HEK293 (cell line): ENCODE measurements around the gene NR1H3.

Experiments used
- CTCF ChIA-PET: fragments of 350-600 bp; formaldehyde crosslinking; extraction: SDS; loops from one replicate; lab custom pipeline; 2021; ENCODE audit warnings: antibody characterized with exemption; lab: Yijun Ruan, JAX
- POLR2A ChIA-PET: fragments of 300-600 bp; formaldehyde crosslinking; extraction: SDS; loops from one replicate; lab custom pipeline; 2020; ENCODE audit warnings: antibody characterized with exemption, inconsistent platforms; lab: Yijun Ruan, JAX
- H3K27ac ChIP-seq: fragments of 200-500 bp; sonication (Bioruptor generic); 2 replicates; pipeline ENCODE4 v1.5.1; 2014; ENCODE audit warnings: low read depth, low read length, control low read depth, inconsistent platforms; ENCODE audit errors: extremely low read depth
- H3K36me3 ChIP-seq, 2 experiments: fragments of 200-500 bp in 1 of 2; sonication (Bioruptor generic) in 1 of 2; 1 replicate in 1 of 2; 2 replicates in 1 of 2; pipeline ENCODE4 v1.5.1; 2014 to 2017; ENCODE audit warnings: inconsistent platforms in 2 of 2, low read length in 2 of 2; ENCODE audit not compliant: control insufficient read depth in 2 of 2, insufficient read depth in 1 of 2
- H3K4me1 ChIP-seq: fragments of 200-500 bp; sonication (Bioruptor generic); 2 replicates; pipeline ENCODE4 v1.5.1; 2014; ENCODE audit warnings: mild to moderate bottlenecking, low read length, inconsistent platforms; ENCODE audit not compliant: control insufficient read depth, insufficient read depth
- H3K4me3 ChIP-seq: 2 replicates; pipeline ENCODE4 v1.5.1; 2011; ENCODE audit warnings: low read depth, mild to moderate bottlenecking, control low read depth, low read length, moderate library complexity
- H3K9me3 ChIP-seq: fragments of 200-500 bp; sonication (Bioruptor generic); 2 replicates; pipeline ENCODE4 v1.5.1; 2014; ENCODE audit warnings: low read depth, low read length, inconsistent platforms; ENCODE audit not compliant: control insufficient read depth, insufficient read depth
- GLIS1 ChIP-seq: fragments of 450-650 bp; formaldehyde crosslinking; IDR thresholded peaks from 2 replicates; pipeline ENCODE4 v1.5.1; 2016; ENCODE audit warnings: missing biosample characterization, missing genetic modification characterization
- GLIS2 ChIP-seq: fragments of 450-650 bp; formaldehyde crosslinking; IDR thresholded peaks from 2 replicates; pipeline ENCODE4 v1.5.1; 2016; ENCODE audit warnings: missing biosample characterization, missing genetic modification characterization
- PRDM10 ChIP-seq: fragments of 450-650 bp; formaldehyde crosslinking; IDR thresholded peaks from 2 replicates; pipeline ENCODE4 v1.5.1; 2016; ENCODE audit warnings: missing biosample characterization, missing genetic modification characterization
- SP7 ChIP-seq: fragments of 450-650 bp; formaldehyde crosslinking; IDR thresholded peaks from 2 replicates; pipeline ENCODE4 v1.5.1; 2016; ENCODE audit warnings: missing biosample characterization, missing genetic modification characterization
- ZBTB8A ChIP-seq: fragments of 450-650 bp; formaldehyde crosslinking; IDR thresholded peaks from 2 replicates; pipeline ENCODE4 v1.5.1; 2016; ENCODE audit warnings: missing biosample characterization, missing genetic modification characterization
- ZFP69B ChIP-seq: fragments of 450-650 bp; formaldehyde crosslinking; IDR thresholded peaks from 2 replicates; pipeline ENCODE4 v1.5.1; 2016; ENCODE audit warnings: missing biosample characterization, missing genetic modification characterization
- ZNF175 ChIP-seq: fragments of 450-650 bp; formaldehyde crosslinking; IDR thresholded peaks from 2 replicates; pipeline ENCODE4 v1.5.1; 2016; ENCODE audit warnings: missing biosample characterization, missing genetic modification characterization
- ZNF416 ChIP-seq: fragments of 450-650 bp; formaldehyde crosslinking; IDR thresholded peaks from 2 replicates; pipeline ENCODE4 v1.5.1; 2016; ENCODE audit warnings: missing biosample characterization, missing genetic modification characterization
- ZNF423 ChIP-seq: fragments of 450-650 bp; formaldehyde crosslinking; IDR thresholded peaks from 2 replicates; pipeline ENCODE4 v1.5.1; 2016; ENCODE audit warnings: missing biosample characterization, missing genetic modification characterization
- ZNF513 ChIP-seq: fragments of 450-650 bp; IDR thresholded peaks from 2 replicates; pipeline ENCODE4 v1.5.1; 2018; ENCODE audit warnings: missing biosample characterization, missing genetic modification characterization
- ZNF561 ChIP-seq: fragments of 450-650 bp; IDR thresholded peaks from 2 replicates; pipeline ENCODE4 v1.5.1; 2018; ENCODE audit warnings: missing biosample characterization, missing genetic modification characterization, borderline replicate concordance
- ZNF660 ChIP-seq: fragments of 450-650 bp; IDR thresholded peaks from 2 replicates; pipeline ENCODE4 v1.5.1; 2018; ENCODE audit warnings: missing biosample characterization, mild to moderate bottlenecking, missing genetic modification characterization
- ZNF692 ChIP-seq: fragments of 450-650 bp; formaldehyde crosslinking; IDR thresholded peaks from 2 replicates; pipeline ENCODE4 v1.5.1; 2016; ENCODE audit warnings: missing biosample characterization, missing genetic modification characterization
- ZXDB ChIP-seq: fragments of 450-650 bp; formaldehyde crosslinking; IDR thresholded peaks from 2 replicates; pipeline ENCODE4 v1.5.1; 2016; ENCODE audit warnings: missing biosample characterization, missing genetic modification characterization
- TF ChIP-seq, protein P1 (sequence below): fragments of 450-650 bp; formaldehyde crosslinking; IDR thresholded peaks from 2 replicates; pipeline ENCODE4 v1.5.1; 2016; ENCODE audit warnings: missing biosample characterization, missing genetic modification characterization
- TF ChIP-seq, protein P2 (sequence below): fragments of 450-650 bp; formaldehyde crosslinking; optimal IDR thresholded peaks from 2 replicates; pipeline ENCODE3; 2016; ENCODE audit warnings: missing biosample characterization, mild to moderate bottlenecking, missing genetic modification characterization
- TF ChIP-seq, protein P3 (sequence below): fragments of 450-650 bp; IDR thresholded peaks from 2 replicates; pipeline ENCODE4 v1.5.1; 2018; ENCODE audit warnings: missing biosample characterization, mild to moderate bottlenecking, missing genetic modification characterization
- TF ChIP-seq, protein P4 (sequence below): fragments of 450-650 bp; formaldehyde crosslinking; IDR thresholded peaks from 2 replicates; pipeline ENCODE4 v1.5.1; 2016; ENCODE audit warnings: missing biosample characterization, missing genetic modification characterization
- TF ChIP-seq, protein P5 (sequence below): sonication (generic); formaldehyde crosslinking; IDR thresholded peaks from 2 replicates; pipeline ENCODE4 v1.8.1; 2022; ENCODE audit warnings: mild to moderate bottlenecking, moderate library complexity, missing genetic modification reagents

NR1H3 gene

DNA sequence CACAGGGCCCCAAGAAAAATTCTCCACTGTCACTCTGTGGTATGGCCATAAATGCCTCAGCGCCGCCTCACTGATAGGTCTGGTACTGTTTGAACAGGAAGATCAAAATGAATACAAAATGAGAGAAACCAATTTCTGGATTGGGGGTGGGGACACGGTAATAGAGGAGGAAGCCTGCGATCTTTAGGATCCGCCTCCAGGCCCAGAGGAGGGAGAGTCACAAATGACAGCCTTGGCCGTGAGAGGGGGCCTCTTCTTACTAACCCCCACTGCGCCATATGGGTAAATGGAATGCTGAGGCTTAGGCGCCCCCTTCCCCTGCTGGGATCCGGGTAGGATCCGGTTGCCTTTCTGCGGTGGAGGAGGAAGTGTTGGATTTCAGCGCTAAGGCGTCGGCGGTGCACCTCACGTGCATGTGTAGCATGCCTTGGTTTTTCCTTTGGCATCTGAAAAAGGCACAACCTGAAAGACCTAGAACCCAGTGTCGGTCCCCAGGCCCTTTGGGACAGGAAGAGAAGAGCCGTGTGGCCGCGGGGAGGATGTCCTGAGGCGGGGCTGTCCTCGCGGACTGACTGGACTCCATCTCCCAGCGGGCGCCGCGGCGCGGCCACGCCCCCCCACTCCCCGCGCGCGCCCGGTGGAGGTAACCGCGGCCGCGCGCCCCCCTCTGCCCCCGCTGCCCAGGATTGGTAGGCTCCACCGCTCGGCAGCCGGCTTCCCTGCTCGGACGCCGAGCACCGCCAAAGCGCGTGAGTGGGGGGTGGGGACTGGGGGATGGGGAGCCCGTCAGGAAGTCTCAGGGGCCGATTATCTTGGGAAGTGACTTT, 11.4 kb downstream of the NR1H3 start (continued):
- peak; percentile 55; the same call in 1 of the 2 replicates for TF ChIP-seq SP7 (tag by site-specific recombination)

- H3K4me3 ChIP-seq, result peak within 1 kb of the TSS; percentile 86
- ChIA-PET CTCF (interaction anchor here (0.6 to 1.4 kb wide), 2 partner anchors 91 to 138 kb away, joined by 3 read pairs; no protein-coding TSS in a partner anchor), POLR2A (interaction anchor here (0.9 to 2.2 kb wide), 2 partner anchors 17 to 21 kb away, joined by 4 to 9 read pairs; partner anchors contain the start of gene ACP2)
- H3K9me3 ChIP-seq, result no peaks in the 10 kb centered on the region
- TF ChIP-seq, protein P1, sequence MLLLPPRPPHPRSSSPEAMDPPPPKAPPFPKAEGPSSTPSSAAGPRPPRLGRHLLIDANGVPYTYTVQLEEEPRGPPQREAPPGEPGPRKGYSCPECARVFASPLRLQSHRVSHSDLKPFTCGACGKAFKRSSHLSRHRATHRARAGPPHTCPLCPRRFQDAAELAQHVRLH, result no peak
- TF ChIP-seq GLIS1, result peak; percentile 45; the same call in 1 of the 2 replicates
- TF ChIP-seq, protein P2, sequence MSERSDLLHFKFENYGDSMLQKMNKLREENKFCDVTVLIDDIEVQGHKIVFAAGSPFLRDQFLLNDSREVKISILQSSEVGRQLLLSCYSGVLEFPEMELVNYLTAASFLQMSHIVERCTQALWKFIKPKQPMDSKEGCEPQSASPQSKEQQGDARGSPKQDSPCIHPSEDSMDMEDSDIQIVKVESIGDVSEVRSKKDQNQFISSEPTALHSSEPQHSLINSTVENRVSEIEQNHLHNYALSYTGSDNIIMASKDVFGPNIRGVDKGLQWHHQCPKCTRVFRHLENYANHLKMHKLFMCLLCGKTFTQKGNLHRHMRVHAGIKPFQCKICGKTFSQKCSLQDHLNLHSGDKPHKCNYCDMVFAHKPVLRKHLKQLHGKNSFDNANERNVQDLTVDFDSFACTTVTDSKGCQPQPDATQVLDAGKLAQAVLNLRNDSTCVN (tag by site-specific recombination), result peak; percentile 9
- peak; percentile 68; the same call in 1 of the 2 replicates for TF ChIP-seq ZFP69B (tag by site-specific recombination)
- no peak for TF ChIP-seq ZNF416 (tag by site-specific recombination)
- TF ChIP-seq ZNF692, result peak; percentile 91
- TF ChIP-seq, protein P3, sequence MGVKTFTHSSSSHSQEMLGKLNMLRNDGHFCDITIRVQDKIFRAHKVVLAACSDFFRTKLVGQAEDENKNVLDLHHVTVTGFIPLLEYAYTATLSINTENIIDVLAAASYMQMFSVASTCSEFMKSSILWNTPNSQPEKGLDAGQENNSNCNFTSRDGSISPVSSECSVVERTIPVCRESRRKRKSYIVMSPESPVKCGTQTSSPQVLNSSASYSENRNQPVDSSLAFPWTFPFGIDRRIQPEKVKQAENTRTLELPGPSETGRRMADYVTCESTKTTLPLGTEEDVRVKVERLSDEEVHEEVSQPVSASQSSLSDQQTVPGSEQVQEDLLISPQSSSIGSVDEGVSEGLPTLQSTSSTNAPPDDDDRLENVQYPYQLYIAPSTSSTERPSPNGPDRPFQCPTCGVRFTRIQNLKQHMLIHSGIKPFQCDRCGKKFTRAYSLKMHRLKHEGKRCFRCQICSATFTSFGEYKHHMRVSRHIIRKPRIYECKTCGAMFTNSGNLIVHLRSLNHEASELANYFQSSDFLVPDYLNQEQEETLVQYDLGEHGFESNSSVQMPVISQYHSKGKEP, result 0 out of 2 replicates have a peak, but pooled peaks have one; percentile 4
- no peak; the same call in none of the 2 replicates for TF ChIP-seq PRDM10 (tag by site-specific recombination)
- TF ChIP-seq, protein P4, sequence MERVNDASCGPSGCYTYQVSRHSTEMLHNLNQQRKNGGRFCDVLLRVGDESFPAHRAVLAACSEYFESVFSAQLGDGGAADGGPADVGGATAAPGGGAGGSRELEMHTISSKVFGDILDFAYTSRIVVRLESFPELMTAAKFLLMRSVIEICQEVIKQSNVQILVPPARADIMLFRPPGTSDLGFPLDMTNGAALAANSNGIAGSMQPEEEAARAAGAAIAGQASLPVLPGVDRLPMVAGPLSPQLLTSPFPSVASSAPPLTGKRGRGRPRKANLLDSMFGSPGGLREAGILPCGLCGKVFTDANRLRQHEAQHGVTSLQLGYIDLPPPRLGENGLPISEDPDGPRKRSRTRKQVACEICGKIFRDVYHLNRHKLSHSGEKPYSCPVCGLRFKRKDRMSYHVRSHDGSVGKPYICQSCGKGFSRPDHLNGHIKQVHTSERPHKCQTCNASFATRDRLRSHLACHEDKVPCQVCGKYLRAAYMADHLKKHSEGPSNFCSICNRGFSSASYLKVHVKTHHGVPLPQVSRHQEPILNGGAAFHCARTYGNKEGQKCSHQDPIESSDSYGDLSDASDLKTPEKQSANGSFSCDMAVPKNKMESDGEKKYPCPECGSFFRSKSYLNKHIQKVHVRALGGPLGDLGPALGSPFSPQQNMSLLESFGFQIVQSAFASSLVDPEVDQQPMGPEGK (tag by site-specific recombination), result peak; percentile 31; the same call in 1 of the 2 replicates
- TF ChIP-seq GLIS2 (tag by site-specific recombination), result peak; percentile 56; the same call in 1 of the 2 replicates
- 0 out of 2 replicates have a peak, but pooled peaks have one; percentile 26 for TF ChIP-seq ZNF660 (tag by site-specific recombination)
- TF ChIP-seq ZBTB8A (tag by site-specific recombination), result peak; percentile 94
- no peak for TF ChIP-seq ZNF513 (tag by site-specific recombination)
- TF ChIP-seq ZNF561 (tag by site-specific recombination), result 0 out of 2 replicates have a peak, but pooled peaks have one; percentile 23
- TF ChIP-seq ZNF175 (tag by site-specific recombination), result no peak
- peak; percentile 75 for TF ChIP-seq ZNF423 (tag by site-specific recombination)
- TF ChIP-seq ZXDB (tag by site-specific recombination), result 0 out of 2 replicates have a peak, but pooled peaks have one; percentile 30
- TF ChIP-seq, protein P5, sequence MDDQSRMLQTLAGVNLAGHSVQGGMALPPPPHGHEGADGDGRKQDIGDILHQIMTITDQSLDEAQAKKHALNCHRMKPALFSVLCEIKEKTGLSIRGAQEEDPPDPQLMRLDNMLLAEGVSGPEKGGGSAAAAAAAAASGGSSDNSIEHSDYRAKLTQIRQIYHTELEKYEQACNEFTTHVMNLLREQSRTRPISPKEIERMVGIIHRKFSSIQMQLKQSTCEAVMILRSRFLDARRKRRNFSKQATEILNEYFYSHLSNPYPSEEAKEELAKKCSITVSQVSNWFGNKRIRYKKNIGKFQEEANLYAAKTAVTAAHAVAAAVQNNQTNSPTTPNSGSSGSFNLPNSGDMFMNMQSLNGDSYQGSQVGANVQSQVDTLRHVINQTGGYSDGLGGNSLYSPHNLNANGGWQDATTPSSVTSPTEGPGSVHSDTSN (CRISPR knock-in tag), result 0 out of 2 replicates have a peak, but pooled peaks have one; percentile 33
- H3K27ac ChIP-seq, result peak within 1 kb of the TSS; percentile 79
- H3K4me1 ChIP-seq, result peaks cover 13% of the 10 kb centered on the region; the same call in 1 of the 2 replicates
- H3K36me3 ChIP-seq, result peaks cover 0 to 12% of the 10 kb centered on the region in 2 experiments; a peak in 1 of 3 replicates
These were observed 12.1 kb downstream of the NR1H3 start, which contains the start of gene MADD for GRCh38 chr11:47269829-47270305. Gene MADD (plus strand): TSS chr11:47270133.
